ENCODE measurements around the gene KL.

DNA sequence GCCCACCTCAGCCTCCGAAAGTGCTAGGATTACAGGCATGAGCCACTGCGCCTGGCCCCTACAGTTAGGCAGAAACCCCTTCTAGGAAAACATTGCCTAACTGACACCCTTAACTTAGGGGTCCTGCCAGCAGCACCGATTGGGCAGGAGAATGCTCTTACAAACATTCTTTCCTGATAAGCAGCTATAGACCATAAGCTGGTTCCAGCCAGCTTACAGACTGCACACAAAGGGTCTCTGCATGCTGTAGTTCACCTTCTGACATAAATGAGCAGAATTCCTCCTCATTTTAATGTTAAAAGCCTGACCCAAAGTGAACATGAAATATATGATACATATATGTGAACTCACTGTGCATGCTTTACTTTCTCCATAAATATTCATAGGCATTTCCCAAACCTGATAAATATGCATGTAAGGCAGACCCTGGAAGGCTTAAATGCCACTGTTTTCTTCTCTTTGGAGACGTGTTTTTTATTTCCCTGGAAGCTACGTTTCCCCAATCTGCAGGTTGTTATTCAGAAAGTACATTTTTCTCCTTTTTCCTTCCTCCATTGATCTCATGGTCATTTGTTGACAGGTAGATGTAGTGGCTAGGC is 48.5 kb upstream of the KL start:
- TF ChIP-seq EGR1 (IDR thresholded peaks at IDR 0.05), result no peak
- TF ChIP-seq, protein P1, sequence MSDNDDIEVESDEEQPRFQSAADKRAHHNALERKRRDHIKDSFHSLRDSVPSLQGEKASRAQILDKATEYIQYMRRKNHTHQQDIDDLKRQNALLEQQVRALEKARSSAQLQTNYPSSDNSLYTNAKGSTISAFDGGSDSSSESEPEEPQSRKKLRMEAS (IDR thresholded peaks at IDR 0.05), result no peak
- TF ChIP-seq, protein P2, sequence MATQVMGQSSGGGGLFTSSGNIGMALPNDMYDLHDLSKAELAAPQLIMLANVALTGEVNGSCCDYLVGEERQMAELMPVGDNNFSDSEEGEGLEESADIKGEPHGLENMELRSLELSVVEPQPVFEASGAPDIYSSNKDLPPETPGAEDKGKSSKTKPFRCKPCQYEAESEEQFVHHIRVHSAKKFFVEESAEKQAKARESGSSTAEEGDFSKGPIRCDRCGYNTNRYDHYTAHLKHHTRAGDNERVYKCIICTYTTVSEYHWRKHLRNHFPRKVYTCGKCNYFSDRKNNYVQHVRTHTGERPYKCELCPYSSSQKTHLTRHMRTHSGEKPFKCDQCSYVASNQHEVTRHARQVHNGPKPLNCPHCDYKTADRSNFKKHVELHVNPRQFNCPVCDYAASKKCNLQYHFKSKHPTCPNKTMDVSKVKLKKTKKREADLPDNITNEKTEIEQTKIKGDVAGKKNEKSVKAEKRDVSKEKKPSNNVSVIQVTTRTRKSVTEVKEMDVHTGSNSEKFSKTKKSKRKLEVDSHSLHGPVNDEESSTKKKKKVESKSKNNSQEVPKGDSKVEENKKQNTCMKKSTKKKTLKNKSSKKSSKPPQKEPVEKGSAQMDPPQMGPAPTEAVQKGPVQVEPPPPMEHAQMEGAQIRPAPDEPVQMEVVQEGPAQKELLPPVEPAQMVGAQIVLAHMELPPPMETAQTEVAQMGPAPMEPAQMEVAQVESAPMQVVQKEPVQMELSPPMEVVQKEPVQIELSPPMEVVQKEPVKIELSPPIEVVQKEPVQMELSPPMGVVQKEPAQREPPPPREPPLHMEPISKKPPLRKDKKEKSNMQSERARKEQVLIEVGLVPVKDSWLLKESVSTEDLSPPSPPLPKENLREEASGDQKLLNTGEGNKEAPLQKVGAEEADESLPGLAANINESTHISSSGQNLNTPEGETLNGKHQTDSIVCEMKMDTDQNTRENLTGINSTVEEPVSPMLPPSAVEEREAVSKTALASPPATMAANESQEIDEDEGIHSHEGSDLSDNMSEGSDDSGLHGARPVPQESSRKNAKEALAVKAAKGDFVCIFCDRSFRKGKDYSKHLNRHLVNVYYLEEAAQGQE (IDR thresholded peaks at IDR 0.05; ENCODE audit: low read depth), result no peak
- no peak for TF ChIP-seq YY1 (IDR thresholded peaks at IDR 0.05; ENCODE audit: low read depth)
- no peak for TF ChIP-seq NFIC (IDR thresholded peaks at IDR 0.05)
- TF ChIP-seq TAF1 (IDR thresholded peaks at IDR 0.05; ENCODE audit: low read depth), result no peak
- TF ChIP-seq, protein P3, sequence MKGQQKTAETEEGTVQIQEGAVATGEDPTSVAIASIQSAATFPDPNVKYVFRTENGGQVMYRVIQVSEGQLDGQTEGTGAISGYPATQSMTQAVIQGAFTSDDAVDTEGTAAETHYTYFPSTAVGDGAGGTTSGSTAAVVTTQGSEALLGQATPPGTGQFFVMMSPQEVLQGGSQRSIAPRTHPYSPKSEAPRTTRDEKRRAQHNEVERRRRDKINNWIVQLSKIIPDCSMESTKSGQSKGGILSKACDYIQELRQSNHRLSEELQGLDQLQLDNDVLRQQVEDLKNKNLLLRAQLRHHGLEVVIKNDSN (IDR thresholded peaks at IDR 0.05), result no peak
- no peak for TF ChIP-seq ZBTB7A (IDR thresholded peaks at IDR 0.05; ENCODE audit: low read depth)
- TF ChIP-seq TEAD4 (IDR thresholded peaks at IDR 0.05), result no peak
- no peak for TF ChIP-seq CREB1 (IDR thresholded peaks at IDR 0.05; ENCODE audit: low read depth)
- TF ChIP-seq EP300 (IDR thresholded peaks at IDR 0.05; ENCODE audit: borderline replicate concordance), result no peak
- no peak for TF ChIP-seq FOXM1 (IDR thresholded peaks at IDR 0.05; ENCODE audit: borderline replicate concordance, low read depth)
- TF ChIP-seq CEBPB (IDR thresholded peaks at IDR 0.05), result no peak
- no peak for TF ChIP-seq RAD21 (IDR thresholded peaks at IDR 0.05; ENCODE audit: low read depth)

All from Ishikawa (cell line).